ENCODE data around the gene STAB1. TPM values are rescaled to one million over a fixed set of nuclear protein-coding genes. Genes with fewer than 3 reads are reported as not detected.

STAB1 gene
- total RNA-seq, 1 experiment from 2014 or later, result under 0.01 TPM

GRCh38 chr3:52536369-52537164 is 41.4 kb downstream of the STAB1 start, which contains the start of gene UQCC5:
Gene UQCC5 (plus strand): TSS chr3:52536605. CDS start chr3:52536756, 151 bp downstream.
- peak; percentile 99 for DNase-seq (ENCODE audit: low read depth)

GRCh38 chr3:52537165-52537620 is 42.1 kb downstream of the STAB1 start:
- DNase-seq (ENCODE audit: low read depth), result no peak

- no peak for DNase-seq (ENCODE audit: low read depth)
These were observed 42.7 kb downstream of the STAB1 start for GRCh38 chr3:52537726-52538421.

- DNase-seq (ENCODE audit: low read depth), result no peak
These were observed 44.0 kb downstream of the STAB1 start for GRCh38 chr3:52539010-52539653.

GRCh38 chr3:52541050-52541449 is 45.9 kb downstream of the STAB1 start:
- DNase-seq (ENCODE audit: low read depth), result no peak

GRCh38 chr3:52544937-52545336 is 49.8 kb downstream of the STAB1 start:
- no peak for DNase-seq (ENCODE audit: low read depth)

GRCh38 chr3:52546111-52546901 is 51.2 kb downstream of the STAB1 start:
- no peak for DNase-seq (ENCODE audit: low read depth)

- DNase-seq (ENCODE audit: low read depth), result no peak
These were observed 52.0 kb downstream of the STAB1 start for GRCh38 chr3:52547143-52547542.

- no peak for DNase-seq (ENCODE audit: low read depth)
These were observed 56.0 kb downstream of the STAB1 start for GRCh38 chr3:52551118-52551517.

- no peak for DNase-seq (ENCODE audit: low read depth)
These were observed 57.0 kb downstream of the STAB1 start for GRCh38 chr3:52552089-52552488.

- DNase-seq (ENCODE audit: low read depth), result no peak
These were observed 59.1 kb downstream of the STAB1 start for GRCh38 chr3:52554026-52554755.

- DNase-seq (ENCODE audit: low read depth), result no peak
These were observed 59.9 kb downstream of the STAB1 start for GRCh38 chr3:52555056-52555455.

- DNase-seq (ENCODE audit: low read depth), result no peak
These were observed 62.1 kb downstream of the STAB1 start for GRCh38 chr3:52557011-52557960.

- DNase-seq (ENCODE audit: low read depth), result no peak
These were observed 63.3 kb downstream of the STAB1 start for GRCh38 chr3:52558436-52558835.

- DNase-seq (ENCODE audit: low read depth), result no peak
These were observed 66.0 kb downstream of the STAB1 start for GRCh38 chr3:52561028-52561747.

- DNase-seq (ENCODE audit: low read depth), result no peak
These were observed 68.8 kb downstream of the STAB1 start for GRCh38 chr3:52563984-52564383.

GRCh38 chr3:52568069-52568468 is 72.9 kb downstream of the STAB1 start:
- no peak for DNase-seq (ENCODE audit: low read depth)

- no peak for DNase-seq (ENCODE audit: low read depth)
These were observed 74.9 kb downstream of the STAB1 start for GRCh38 chr3:52570076-52570475.

GRCh38 chr3:52572221-52572620 is 77.1 kb downstream of the STAB1 start:
- no peak for DNase-seq (ENCODE audit: low read depth)
